Activated T-helper 1 cell treated with anti-CD3 and anti-CD28 coated beads, Interleukin-12 subunit alpha, Interleukin-12 subunit beta, Interleukin-2, Interleukin-4 antibody, amounts not matched to agents 30 ng/mL and 10 ng/mL and 1 ng/mL, durations not matched to agents 14 hours and 24 hours and 36 hours (primary cell): ENCODE results near the gene WFDC10A. TPM values are rescaled to one million over a fixed set of nuclear protein-coding genes. Genes with fewer than 3 reads are reported as not detected.

Source experiments
- DNase-seq: peaks from one replicate; pipeline ENCODE4 v3.0.0; 2021; ENCODE audit warnings: low spot score
- H3K27ac Mint-ChIP-seq: one replicate; pipeline ENCODE4 v1.8.0; 2021; ENCODE audit warnings: mild to moderate bottlenecking, mixed read lengths
- H3K27me3 Mint-ChIP-seq: one replicate; pipeline ENCODE4 v1.8.0; 2022; ENCODE audit warnings: mild to moderate bottlenecking, moderate library complexity, mixed read lengths; ENCODE audit not compliant: insufficient read depth
- H3K36me3 Mint-ChIP-seq: one replicate; pipeline ENCODE4 v1.8.0; 2021; ENCODE audit warnings: low read depth, mixed read lengths
- H3K4me1 Mint-ChIP-seq: one replicate; pipeline ENCODE4 v1.8.0; 2021; ENCODE audit warnings: low read depth, mixed read lengths
- H3K4me3 Mint-ChIP-seq: one replicate; pipeline ENCODE4 v1.8.0; 2021; ENCODE audit warnings: mild to moderate bottlenecking, moderate library complexity, mixed read lengths
- H3K9me3 Mint-ChIP-seq: one replicate; pipeline ENCODE4 v1.8.0; 2021; ENCODE audit warnings: mixed read lengths
- intact Hi-C: fragments of 100-400 bp; cut with micrococcal nuclease; formaldehyde crosslinking; loops from one replicate; pipeline ENCODE4 v1.15.1; 2024
- total RNA-seq: library from RNA; stranded (reverse); gene quantifications from 2 replicates; pipeline ENCODE4 v1.2.3, GENCODE V29; 2022

WFDC10A gene
- total RNA-seq, 1 donor from 2014 or later = not detected

DNA sequence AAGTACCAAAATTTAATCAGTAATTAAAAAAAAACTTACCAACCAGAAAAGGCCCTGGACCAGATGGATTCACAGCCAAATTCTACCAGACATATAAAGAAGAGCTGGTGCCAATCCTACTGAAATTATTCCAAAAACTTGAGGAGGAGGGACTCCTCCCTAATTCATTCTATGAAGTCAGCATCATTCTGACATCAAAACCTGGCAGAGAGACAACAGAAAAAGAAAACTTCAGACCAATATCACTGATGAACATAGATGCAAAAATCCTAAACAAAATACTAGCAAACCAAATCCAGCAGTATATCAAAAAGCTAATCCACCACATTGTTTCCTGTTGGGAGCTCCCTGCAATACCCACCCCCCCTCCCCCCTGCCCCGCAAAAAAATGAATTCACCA is 40.6 kb downstream of the WFDC10A start, which contains the start of gene WFDC11:
Gene WFDC11, minus strand, starts transcription at position 101 of the 400 bp plus-strand sequence. CDS start 19,639 bp downstream, outside the sequence.
- H3K27ac Mint-ChIP-seq = no peak within 1 kb of the TSS
- no peaks in the 10 kb centered on the region for H3K9me3 Mint-ChIP-seq
- no peaks in the 10 kb centered on the region for H3K36me3 Mint-ChIP-seq
- no peak for DNase-seq
- no peak within 1 kb of the TSS for H3K4me3 Mint-ChIP-seq
- intact Hi-C loops = no loop called here
- peaks cover 5% of the 10 kb centered on the region for H3K27me3 Mint-ChIP-seq
- no peaks in the 10 kb centered on the region for H3K4me1 Mint-ChIP-seq

DNA sequence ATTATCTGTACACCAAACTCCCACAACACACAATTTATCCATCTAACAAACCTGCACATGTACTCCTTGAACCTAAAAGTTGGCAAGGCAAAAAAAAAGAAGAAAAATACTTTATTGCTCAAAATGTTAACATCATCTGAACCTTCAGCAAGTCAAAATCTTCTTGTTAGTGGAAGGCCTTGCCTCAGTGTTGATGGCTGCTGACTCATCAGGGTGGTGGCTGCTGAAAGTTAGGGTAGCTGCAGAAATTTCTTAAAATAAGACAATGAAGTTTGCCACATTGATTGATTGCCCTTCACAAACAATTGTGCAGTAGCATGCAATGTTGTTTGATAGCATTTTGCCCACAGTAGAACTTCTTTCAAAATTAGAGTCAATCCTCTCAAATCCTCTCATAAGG is 43.2 kb downstream of the WFDC10A start:
- peaks cover 7% of the 10 kb centered on the region for H3K27me3 Mint-ChIP-seq

DNA sequence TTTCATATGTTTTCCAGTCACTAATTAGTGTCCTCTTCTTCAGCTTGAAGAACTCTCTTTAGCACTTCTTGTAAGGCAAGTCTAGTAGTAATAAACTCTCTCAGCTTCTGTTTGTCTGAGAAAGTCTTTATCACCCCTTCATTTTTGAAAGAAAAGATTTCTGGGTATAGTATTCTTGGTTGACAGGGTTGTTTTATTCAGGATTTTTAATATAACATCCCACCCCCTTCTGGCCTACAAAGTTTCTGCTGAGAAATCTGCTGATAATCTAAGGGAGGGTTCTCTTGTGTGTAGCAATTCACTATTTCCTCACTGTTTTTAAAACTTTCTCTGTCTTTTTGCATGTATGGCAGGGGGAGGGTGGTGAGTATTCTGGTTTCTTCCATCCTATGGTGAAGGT is 50.1 kb downstream of the WFDC10A start:
- no peak for DNase-seq
- H3K36me3 Mint-ChIP-seq = no peaks in the 10 kb centered on the region
- H3K4me1 Mint-ChIP-seq = no peaks in the 10 kb centered on the region
- H3K4me3 Mint-ChIP-seq = no peak overlapping the region
- no peak overlapping the region for H3K27ac Mint-ChIP-seq
- peaks cover 4% of the 10 kb centered on the region for H3K27me3 Mint-ChIP-seq
- intact Hi-C loops = no loop called here
- peaks cover 16% of the 10 kb centered on the region for H3K9me3 Mint-ChIP-seq

More for the DNA sequence above, 43.2 kb downstream of the WFDC10A start:
- H3K9me3 Mint-ChIP-seq = no peaks in the 10 kb centered on the region
- DNase-seq = no peak
- intact Hi-C loops = no loop called here
- no peaks in the 10 kb centered on the region for H3K4me1 Mint-ChIP-seq
- no peak overlapping the region for H3K27ac Mint-ChIP-seq
- no peak overlapping the region for H3K4me3 Mint-ChIP-seq
- no peaks in the 10 kb centered on the region for H3K36me3 Mint-ChIP-seq

Other genes with a start within 250 kb of the WFDC10A start
- gene DBNDD2, start 221.4 kb upstream of the WFDC10A start, total RNA-seq = 21.7 and 24.6 TPM in 2 replicates
- 89.8 and 90.6 TPM in 2 replicates for gene PIGT, start 213.6 kb upstream of the WFDC10A start, total RNA-seq
- gene WFDC2, start 160.0 kb upstream of the WFDC10A start, total RNA-seq = not detected in 2 replicates
- not detected in 2 replicates for gene SPINT3, start 114.1 kb upstream of the WFDC10A start, total RNA-seq
- gene WFDC6, start 90.3 kb upstream of the WFDC10A start, total RNA-seq = not detected in 2 replicates
- gene EPPIN, start 82.3 kb upstream of the WFDC10A start, total RNA-seq = not detected in 2 replicates
- gene WFDC8, start 50.5 kb upstream of the WFDC10A start, total RNA-seq = not detected in 2 replicates
- gene WFDC9, start 1.5 kb downstream of the WFDC10A start, total RNA-seq = not detected in 2 replicates
- not detected in 2 replicates for gene WFDC11, start 40.5 kb downstream of the WFDC10A start, total RNA-seq
- not detected in 2 replicates for gene WFDC13, start 72.3 kb downstream of the WFDC10A start, total RNA-seq
- not detected in 2 replicates for gene WFDC10B, start 75.3 kb downstream of the WFDC10A start, total RNA-seq
- gene SPINT4, start 92.6 kb downstream of the WFDC10A start, total RNA-seq = not detected in 2 replicates
- not detected in 2 replicates for gene WFDC3, start 162.1 kb downstream of the WFDC10A start, total RNA-seq
- gene DNTTIP1, start 162.2 kb downstream of the WFDC10A start, total RNA-seq = 35.6 and 40.1 TPM in 2 replicates
- 114 and 118 TPM in 2 replicates for gene UBE2C, start 182.9 kb downstream of the WFDC10A start, total RNA-seq
- not detected in 2 replicates for gene TNNC2, start 197.6 kb downstream of the WFDC10A start, total RNA-seq
- 0.75 and 1.1 TPM in 2 replicates for gene SNX21, start 204.1 kb downstream of the WFDC10A start, total RNA-seq
- 26.5 and 27.2 TPM in 2 replicates for gene ACOT8, start 227.7 kb downstream of the WFDC10A start, total RNA-seq
- 5.8 and 6.2 TPM in 2 replicates for gene ZSWIM3, start 227.9 kb downstream of the WFDC10A start, total RNA-seq